ENCODE measurements around the gene PRKD1. TPM values are rescaled to one million over a fixed set of nuclear protein-coding genes. Genes with fewer than 3 reads are reported as not detected.

PRKD1 gene
- total and polyA plus RNA-seq, 10 of the 15 experiments (the other 5 are each of a cell fraction or from before 2014, with no cell fraction given) = 0.02 to 0.56 TPM; not detected in 8

GRCh38 chr14:29721586-29721985 is 206.1 kb downstream of the PRKD1 start:
- intact Hi-C loops (cut with micrococcal nuclease; ENCODE audit: unreplicated experiment) = no loop called here

More at GRCh38 chr14:29721586-29721985, 206.1 kb downstream of the PRKD1 start:
- no peak overlapping the region for H2AFZ ChIP-seq (ENCODE audit: control insufficient read depth, low read depth, low read length)
- H3K27me3 ChIP-seq (replicated peaks in 1 of 2; ENCODE audit: control insufficient read depth in 2 of 2, insufficient read depth in 2 of 2, low read length in 1 of 2) = no peaks in the 10 kb centered on the region
- no peaks in the 10 kb centered on the region for H3K9me3 ChIP-seq (replicated peaks; ENCODE audit: control insufficient read depth, insufficient read depth, low read length)
- TF ChIP-seq MLLT1 (IDR thresholded peaks at IDR 0.05) = no peak
- no peak for TF ChIP-seq CEBPB (IDR thresholded peaks at IDR 0.05; ENCODE audit: borderline replicate concordance in 1 of 2, low read depth in 2 of 2, low read length in 2 of 2)
- no peak for TF ChIP-seq ZBTB11 (CRISPR knock-in tag; IDR thresholded peaks at IDR 0.05)
- TF ChIP-seq PRDM15 (CRISPR knock-in tag; IDR thresholded peaks at IDR 0.05) = no peak
- TF ChIP-seq IRF3 (IDR thresholded peaks at IDR 0.05) = no peak
- 0% methylated on average over 2 of the region's 2 CpGs for WGBS (ENCODE audit: insufficient coverage, insufficient replicate concordance, low lambda C conversion rate, missing lambda C conversion rate)
- H3K79me2 ChIP-seq (ENCODE audit: control insufficient read depth, insufficient read depth, low read length) = no peaks in the 10 kb centered on the region
- ChIA-PET CTCF (no interaction called here), RAD21 (ENCODE audit: unreplicated experiment) (no interaction called here), POLR2A (no interaction called here), SMC1A (ENCODE audit: uncharacterized antibody, unreplicated experiment) (no interaction called here)
- H4K20me1 ChIP-seq (ENCODE audit: control insufficient read depth, insufficient read depth) = no peaks in the 10 kb centered on the region
- no peak overlapping the region for H3K9ac ChIP-seq (ENCODE audit: control insufficient read depth, insufficient read depth, low read length)
- H3K4me1 ChIP-seq (ENCODE audit: control insufficient read depth, insufficient read depth, low read length) = no peaks in the 10 kb centered on the region
- no peak overlapping the region for H3K27ac ChIP-seq (ENCODE audit: control insufficient read depth, insufficient read depth)
- in situ Hi-C loops (cut with MboI) = no loop called here
- no peaks in the 10 kb centered on the region for H3K36me3 ChIP-seq (ENCODE audit: control insufficient read depth in 2 of 2, insufficient read depth in 2 of 2, low read length in 1 of 2)
- FAIRE-seq = no peak
- no TSS peak for BruUV-seq (replicated peaks)
- H3K4me2 ChIP-seq (ENCODE audit: control insufficient read depth, insufficient read depth) = no peak overlapping the region
- H3K4me3 ChIP-seq = no peak overlapping the region
- ATAC-seq = no peak
- DNase-seq (ENCODE audit: low read depth, low spot score) = no peak
